NCI-H82 (cell line): ENCODE measurements around the gene NUDT5.
"Not testable (repeated sequence)": the region's sequence is repeated elsewhere in the genome, so short reads cannot be mapped to it uniquely, and the experiment has no call there.

Source experiments
- DNase-seq: peaks from one replicate; lab custom pipeline; 2025; lab: John Stamatoyannopoulos, UW

NUDT5 gene

DNA sequence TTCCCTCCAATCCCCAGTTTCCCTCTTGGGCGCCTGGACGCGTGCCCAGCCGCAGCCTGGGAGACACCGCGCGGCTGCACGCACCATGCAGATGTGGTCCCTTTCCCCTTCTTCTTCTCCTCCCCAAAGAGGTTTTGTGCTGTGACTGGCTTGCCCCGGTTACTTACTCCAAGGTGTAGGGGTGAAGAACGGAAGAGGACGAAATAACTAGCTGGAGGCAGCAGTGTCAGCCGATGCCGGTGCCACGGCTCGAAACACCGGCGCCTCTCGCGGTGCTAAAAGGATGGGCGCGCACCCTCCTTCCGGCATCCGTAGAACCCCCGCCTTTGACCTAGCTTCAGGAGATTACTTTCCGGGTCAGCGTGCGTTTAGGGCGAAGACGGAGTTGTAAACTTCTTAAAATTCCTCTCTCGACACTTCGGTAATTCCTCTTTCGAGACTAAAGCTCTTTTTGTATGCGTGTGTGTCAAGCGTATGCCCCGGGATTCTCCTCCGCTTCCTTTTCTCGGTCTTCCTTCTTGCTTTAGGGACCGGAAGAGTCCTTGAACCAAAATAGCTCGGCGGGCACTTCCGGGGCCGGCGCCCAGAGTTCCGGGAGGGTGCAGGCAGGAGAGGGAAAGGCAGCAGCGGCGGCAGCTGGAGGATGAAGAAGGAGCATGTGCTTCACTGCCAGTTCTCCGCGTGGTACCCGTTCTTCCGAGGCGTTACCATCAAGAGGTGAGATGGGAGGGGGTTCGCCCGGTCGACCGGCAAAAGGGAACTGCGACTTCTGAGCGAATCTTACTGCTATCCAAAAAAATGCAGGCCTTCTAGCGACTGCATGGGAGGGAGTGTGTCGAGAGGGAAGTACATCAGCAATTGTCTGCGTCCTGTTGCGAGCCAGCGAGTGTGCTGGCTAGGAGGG lies at the start of gene NUDT5, which contains the start of gene CDC123:
Gene NUDT5 (minus strand): TSS at position 289 of the 904 bp plus-strand sequence. CDS start 9,600 bp downstream, outside the sequence.
Gene CDC123 (plus strand): TSS at position 586 of the 904 bp plus-strand sequence. CDS start 58 bp downstream, at position 644.
- peak; percentile 90 for DNase-seq

- no peak for DNase-seq
These were observed 48.4 kb upstream of the NUDT5 start for GRCh38 chr10:12243864-12244620.

DNA sequence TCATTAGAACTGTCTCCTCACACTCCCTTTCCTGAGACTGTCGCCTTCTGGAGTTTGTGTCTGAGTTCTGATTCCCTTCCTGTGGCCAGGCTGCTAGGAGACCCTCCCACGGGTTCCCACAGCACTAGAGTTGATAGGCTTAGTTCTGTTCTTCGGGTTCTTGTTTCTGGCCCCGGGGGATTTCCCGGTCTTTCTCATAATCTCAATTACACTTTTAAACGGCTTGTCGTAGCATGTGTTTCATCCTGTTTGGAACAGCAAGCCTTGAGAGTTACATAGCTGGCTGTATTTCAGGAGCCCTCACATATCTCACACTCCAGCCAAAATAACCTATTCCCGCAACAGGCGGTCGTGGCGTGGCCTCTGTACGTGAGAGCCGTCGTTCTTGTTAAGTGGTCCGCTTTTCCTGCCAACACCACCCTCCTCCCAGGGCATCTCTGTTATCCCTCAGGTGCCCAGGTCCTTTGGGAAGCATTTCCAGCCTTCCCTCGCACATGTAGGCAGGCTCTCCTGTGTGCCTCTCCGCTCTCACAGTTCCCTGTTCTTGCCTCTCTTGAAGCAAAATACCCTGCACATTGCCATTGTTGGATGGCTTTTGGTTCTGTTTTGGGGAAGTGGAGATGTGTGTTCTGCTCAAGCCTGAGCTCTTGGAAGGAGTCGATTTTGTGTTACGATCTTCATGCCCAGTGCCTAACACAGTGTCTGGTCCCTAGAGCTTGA lies 46.3 kb upstream of the NUDT5 start:
- DNase-seq, result peak; percentile 60

DNA sequence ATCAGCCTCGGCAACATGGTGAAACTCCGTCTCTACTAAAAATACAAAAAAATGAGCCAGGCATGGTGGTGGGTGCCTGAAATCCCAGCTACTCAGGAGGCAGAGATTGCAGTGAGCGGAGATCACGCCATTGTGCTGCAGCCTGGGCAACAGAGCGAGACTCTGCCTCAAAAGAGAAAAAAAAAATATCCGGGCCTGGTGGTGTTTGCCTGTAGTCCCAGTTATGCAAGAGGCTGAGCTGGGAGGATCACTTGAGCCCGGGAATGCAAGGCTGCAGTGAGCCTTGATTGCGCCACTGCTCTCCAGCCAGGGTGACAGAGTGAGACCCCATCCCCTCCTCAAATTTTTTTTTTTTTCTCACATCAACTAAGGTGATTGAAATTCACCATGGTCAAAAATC lies 43.1 kb upstream of the NUDT5 start:
- DNase-seq, result no peak

DNA sequence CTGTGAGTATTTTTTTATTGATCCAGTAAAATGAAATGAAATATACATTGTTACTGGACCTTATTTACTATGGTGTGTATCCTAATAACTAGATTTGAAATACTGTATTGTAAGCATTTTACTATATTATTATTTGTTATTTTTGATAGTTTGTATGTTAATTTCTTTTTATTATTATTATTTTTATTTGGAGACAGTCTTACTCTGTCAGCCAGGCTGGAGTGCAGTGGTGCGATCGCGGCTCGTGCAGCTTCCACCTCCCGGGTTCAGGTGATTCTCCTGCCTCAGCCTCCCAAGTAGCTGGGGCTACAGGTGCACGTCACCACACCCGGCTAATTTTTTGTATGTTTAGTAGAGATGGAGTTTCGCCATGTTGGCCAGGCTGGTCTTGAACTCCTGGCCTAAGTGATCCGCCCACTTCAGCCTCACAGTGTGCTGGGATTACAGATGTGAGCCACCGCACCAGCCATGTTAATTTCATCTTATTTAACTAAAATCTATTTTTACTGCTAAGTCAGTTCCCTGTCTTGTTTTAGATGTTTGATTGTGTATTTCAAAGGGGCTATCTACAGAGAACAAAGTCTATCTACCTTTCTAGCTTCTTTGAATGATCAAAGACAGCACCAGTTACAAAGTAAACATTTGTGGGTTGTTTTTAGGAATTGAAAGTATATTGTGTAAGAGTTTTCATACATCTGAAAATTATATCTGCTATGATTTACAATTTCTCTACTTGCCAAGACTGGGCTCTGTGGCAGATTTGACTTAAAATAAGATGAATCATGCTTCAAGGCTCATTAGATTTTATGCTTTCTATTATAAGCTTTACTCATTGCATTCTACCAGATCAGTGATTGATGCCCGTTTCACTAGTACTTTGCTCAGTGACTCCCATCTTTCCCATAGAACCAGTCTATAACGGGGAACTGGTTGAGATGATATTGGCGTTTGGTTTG lies 41.9 kb upstream of the NUDT5 start:
- DNase-seq, result no peak

DNA sequence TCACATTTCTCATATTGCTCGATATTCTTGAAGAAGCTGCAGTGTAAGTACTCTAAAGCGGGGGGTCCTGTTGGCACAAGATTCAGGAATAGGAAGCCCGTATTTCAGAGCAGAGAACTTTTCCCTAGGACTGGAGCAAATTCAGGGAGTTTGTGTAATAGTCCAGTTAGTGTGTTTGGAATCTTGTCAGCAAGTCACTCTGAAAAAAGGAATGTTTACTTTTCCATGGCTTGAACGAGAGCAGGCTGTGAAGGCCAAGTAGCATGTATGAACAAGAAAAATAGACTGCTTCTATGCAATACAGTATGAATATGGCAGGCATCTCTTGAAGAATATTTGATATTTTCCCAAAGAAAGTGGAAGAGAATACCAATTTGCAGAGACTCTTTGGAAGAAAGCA lies 40.1 kb upstream of the NUDT5 start:
- DNase-seq, result no peak

DNA sequence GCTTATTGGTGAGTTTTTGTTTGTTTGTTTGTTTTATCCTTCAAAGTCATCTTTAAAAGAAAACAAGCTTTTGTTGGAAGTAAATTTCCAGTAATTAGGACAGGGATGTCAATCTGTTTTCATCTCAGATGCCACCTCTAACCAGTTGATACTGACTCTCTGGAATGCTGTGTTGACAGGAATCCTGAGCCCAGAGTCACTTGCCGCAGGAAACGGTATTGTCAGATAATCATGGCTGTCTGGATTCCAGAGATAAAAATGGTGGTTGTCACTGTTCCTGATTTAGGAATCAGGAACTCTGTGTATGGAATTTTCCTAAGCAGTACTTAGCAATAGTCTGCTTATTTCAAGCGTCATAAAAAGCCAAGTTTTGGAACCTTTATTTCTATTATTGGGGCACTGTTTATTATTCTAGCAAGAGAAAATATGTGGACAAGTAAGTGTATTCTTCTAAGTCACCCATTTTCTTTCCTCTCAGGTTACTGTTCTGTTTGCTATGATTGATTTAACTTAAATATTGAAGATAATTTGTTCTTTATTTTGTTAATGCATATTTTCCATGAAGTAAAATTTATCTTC lies 39.5 kb upstream of the NUDT5 start:
- DNase-seq, result no peak

DNA sequence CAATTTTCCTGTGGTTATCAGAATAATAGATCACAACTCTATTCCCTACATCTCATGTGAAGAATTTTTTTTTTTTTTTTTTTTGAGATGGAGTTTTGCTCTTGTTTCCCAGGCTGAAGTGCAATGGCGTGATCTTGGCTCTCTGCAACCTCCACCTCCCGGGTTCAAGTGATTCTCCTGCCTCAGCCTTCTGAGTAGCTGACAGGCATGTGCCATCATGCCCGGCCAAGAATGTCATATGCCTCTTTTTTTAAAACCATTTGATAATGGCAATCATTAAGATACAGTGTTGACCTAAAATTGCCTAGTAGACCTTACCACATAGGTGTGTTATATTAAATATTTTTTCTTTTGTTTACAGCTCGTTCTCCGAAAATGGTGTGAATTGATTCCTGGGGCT lies 39.0 kb upstream of the NUDT5 start:
- DNase-seq, result not testable (repeated sequence)

DNA sequence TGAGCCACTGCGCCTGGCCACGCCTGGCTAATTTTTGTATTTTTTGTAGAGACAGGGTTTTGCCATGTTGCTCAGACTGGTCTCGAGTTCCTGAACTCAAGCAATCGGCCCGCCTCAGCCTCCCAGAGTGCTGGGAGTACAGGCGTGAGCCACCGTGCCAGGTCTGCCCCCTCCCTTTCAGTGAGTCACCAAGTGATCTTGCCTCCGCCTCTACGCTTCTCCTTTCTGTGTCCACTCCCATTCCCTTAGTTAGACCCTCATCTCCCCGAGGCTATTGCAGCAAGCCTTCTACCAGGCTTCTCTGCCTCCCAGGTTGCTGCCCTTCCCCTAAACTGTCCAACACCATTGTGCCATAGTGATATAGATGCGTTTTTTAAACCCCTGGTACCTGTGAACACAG lies 33.2 kb upstream of the NUDT5 start:
- no peak for DNase-seq

DNA sequence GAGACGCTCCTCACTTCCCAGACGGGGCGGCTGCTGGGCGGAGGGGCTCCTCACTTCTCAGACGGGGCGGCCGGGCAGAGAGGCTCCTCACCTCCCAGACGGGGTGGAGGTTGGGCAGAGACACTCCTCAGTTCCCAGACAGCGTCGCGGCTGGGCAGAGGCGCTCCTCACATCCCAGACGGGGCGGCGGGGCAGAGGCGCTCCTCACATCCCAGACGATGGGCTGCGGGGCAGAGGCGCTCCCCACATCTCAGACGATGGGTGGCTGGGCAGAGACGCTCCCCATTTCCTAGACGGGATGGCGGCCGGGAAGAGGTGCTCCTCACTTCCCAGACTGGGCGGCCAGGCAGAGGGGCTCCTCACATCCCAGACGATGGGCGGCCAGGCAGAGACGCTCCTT lies 30.7 kb upstream of the NUDT5 start:
- not testable (repeated sequence) for DNase-seq

DNA sequence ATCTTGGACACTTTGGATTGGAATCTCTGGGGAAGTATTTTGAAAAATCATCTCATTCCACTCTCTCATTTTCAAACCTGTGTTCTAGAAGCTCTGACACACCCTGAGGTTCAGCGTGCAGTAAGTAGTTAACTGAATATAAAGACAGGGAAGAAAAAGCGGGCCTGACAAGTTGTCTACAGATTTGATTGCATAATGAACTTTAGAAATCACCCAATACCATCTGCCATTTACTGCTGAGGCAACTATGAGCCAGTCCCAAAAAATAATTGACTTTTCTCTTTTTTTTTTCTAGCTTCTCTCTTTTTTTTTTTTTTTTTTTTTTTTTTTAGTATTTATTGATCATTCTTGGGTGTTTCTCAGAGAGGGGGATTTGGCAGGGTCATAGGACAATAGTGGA lies 29.8 kb upstream of the NUDT5 start:
- DNase-seq, result peak; percentile 43

GRCh38 chr10:12221323-12222298 lies 25.9 kb upstream of the NUDT5 start:
- DNase-seq, result peak; percentile 19

GRCh38 chr10:12218991-12219390 lies 23.3 kb upstream of the NUDT5 start:
- DNase-seq, result no peak

GRCh38 chr10:12214763-12215218 lies 19.1 kb upstream of the NUDT5 start:
- DNase-seq, result peak; percentile 62

DNA sequence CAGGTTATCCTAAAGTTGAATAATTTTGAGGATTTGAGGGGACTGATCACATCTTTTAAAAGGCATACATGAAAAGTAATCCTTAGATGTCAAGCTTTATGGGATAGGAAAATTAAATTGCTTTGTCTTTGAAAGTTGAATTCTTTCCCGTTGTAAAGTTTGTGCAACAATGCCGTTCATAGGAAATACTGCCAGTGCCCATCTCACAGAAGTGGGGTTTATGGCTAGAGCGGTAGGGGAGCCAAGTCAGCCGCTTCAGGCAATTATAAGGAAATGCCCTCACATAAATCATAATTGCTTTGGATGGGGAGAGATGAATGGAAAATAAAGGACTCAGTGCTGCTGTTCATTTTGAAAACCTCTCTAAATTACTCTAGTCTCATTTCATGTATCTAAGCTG lies 18.4 kb upstream of the NUDT5 start:
- DNase-seq, result no peak

- no peak for DNase-seq
These were observed 17.9 kb upstream of the NUDT5 start for GRCh38 chr10:12213621-12214020.

DNA sequence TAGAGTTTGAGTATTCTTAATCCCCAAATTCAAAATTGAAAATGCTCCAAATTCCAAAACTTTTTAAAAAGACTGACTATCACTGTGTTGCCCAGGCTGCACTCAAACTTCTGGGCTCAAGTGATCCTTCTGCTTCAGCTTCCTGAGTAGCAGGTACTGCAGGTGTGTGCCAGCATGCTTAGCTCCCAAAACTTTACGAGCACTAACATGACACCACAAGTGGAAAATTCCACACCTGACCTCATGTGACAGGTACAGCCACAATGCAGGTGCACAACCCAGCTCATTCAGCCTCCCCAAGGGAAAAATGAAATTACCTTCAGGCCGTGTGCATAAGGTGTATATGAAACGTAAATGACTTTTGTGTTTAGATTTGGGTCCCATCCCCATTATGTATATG lies 16.8 kb upstream of the NUDT5 start:
- DNase-seq, result no peak

DNA sequence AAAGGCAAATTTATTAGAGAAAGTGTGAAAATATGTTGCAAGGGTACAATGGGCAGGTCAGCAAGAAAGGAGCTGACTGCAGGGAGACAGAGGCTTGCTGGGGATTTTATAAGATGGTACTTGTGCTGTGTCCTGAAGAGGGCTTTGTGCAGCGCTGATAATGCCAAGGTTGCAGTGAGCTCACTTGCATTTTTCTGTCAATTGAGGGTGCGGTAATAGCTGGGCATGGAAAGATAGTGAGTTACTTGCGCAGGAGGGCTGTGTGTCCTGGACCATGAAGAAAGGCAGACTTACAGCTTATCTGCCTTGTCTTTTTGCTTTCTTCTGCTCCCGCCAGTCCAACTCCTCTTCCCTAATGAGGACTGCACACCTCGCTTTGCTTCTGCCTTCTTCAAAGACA lies 12.8 kb upstream of the NUDT5 start:
- DNase-seq, result no peak

GRCh38 chr10:12207114-12207513 lies 11.4 kb upstream of the NUDT5 start:
- no peak for DNase-seq
